NCI-H2196 (cell line): Measurements from ENCODE around the gene PCDHGB2.
"Not testable (repeated sequence)": the region's sequence is repeated elsewhere in the genome, so short reads cannot be mapped to it uniquely, and the experiment has no call there.

ENCODE experiments used
- DNase-seq: peaks from one replicate; lab custom pipeline; 2025; ENCODE audit not compliant: unreplicated experiment; lab: John Stamatoyannopoulos, UW

Gene PCDHGB2

GRCh38 chr5:141384471-141385267, 24.9 kb downstream of the PCDHGB2 start:
- DNase-seq = no peak

- DNase-seq = not testable (repeated sequence)
These were observed 27.9 kb downstream of the PCDHGB2 start, which contains the start of gene PCDHGB4 for GRCh38 chr5:141387557-141388311. Gene PCDHGB4 (plus strand): TSS chr5:141387698. CDS start chr5:141387885, 187 bp downstream.

- no peak for DNase-seq
These were observed 28.9 kb downstream of the PCDHGB2 start for GRCh38 chr5:141388661-141389060.

- DNase-seq = no peak
These were observed 29.6 kb downstream of the PCDHGB2 start for GRCh38 chr5:141389153-141390042.

- no peak for DNase-seq
These were observed 32.8 kb downstream of the PCDHGB2 start, which contains the start of gene PCDHGA8 for GRCh38 chr5:141392429-141393198. Gene PCDHGA8 (plus strand): TSS chr5:141392633. CDS start chr5:141392814, 181 bp downstream.

- no peak for DNase-seq
These were observed 33.5 kb downstream of the PCDHGB2 start for GRCh38 chr5:141393267-141393666.

- DNase-seq = not testable (repeated sequence)
These were observed 34.8 kb downstream of the PCDHGB2 start for GRCh38 chr5:141394401-141395187.

GRCh38 chr5:141397756-141398551, 38.2 kb downstream of the PCDHGB2 start, which contains the start of gene PCDHGB5:
Gene PCDHGB5 (plus strand): TSS chr5:141397947. CDS start chr5:141398128, 181 bp downstream.
- not testable (repeated sequence) for DNase-seq

- no peak for DNase-seq
These were observed 38.8 kb downstream of the PCDHGB2 start for GRCh38 chr5:141398608-141399007.

- DNase-seq = no peak
These were observed 39.9 kb downstream of the PCDHGB2 start for GRCh38 chr5:141399555-141400258.

GRCh38 chr5:141402553-141403243, 42.9 kb downstream of the PCDHGB2 start, which contains the start of gene PCDHGA9:
Gene PCDHGA9 (plus strand): TSS chr5:141402778. CDS start chr5:141402953, 175 bp downstream.
- peak; percentile 3 for DNase-seq

GRCh38 chr5:141403387-141403786, 43.6 kb downstream of the PCDHGB2 start:
- no peak for DNase-seq

- DNase-seq = peak; percentile 84
These were observed 48.2 kb downstream of the PCDHGB2 start, which contains the start of gene PCDHGB6 for GRCh38 chr5:141407790-141408505. Gene PCDHGB6 (plus strand): TSS chr5:141408021. CDS start chr5:141408203, 182 bp downstream.

- DNase-seq = no peak
These were observed 50.0 kb downstream of the PCDHGB2 start for GRCh38 chr5:141409598-141410306.

- DNase-seq = no peak
These were observed 51.8 kb downstream of the PCDHGB2 start for GRCh38 chr5:141411575-141411974.
